Measurements from ENCODE around the gene TMEM87B.
A peak's percentile ranks its signal among the peaks of the same experiment; 100 is the strongest.

Gene TMEM87B

DNA sequence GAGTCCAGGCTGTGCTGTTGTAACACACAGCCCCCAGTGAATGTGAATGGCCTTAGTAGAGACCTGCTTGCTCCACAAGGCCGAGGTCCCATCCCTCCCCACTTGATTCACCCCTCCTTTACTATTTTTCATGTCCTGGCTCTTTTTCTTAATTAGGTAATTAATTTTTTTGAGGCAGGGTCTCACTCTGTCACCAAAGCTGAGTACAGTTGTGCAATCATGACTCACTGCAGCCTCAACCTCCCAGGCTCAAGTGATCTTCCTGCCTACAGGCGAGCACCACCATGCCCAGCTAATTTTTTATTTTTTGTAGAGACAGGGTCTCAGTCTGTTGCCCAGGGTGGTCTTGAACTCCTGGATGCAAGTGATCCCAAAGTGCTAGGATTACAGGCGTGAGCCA lies 102.4 kb downstream of the TMEM87B start:
- Mint-ChIP-seq H3K4me1 (peaks cover 26% of the 10 kb centered on the region), H3K27me3 (no peaks in the 10 kb centered on the region), H3K9me3 (peaks cover 2% of the 10 kb centered on the region), H3K4me3 (no peak overlapping the region), H3K27ac (no peak overlapping the region), H3K36me3 (no peaks in the 10 kb centered on the region)
- DNase-seq (ENCODE audit: low spot score in 2 of 2) (no peak), ATAC-seq (ENCODE audit: low read depth) (no peak)

DNA sequence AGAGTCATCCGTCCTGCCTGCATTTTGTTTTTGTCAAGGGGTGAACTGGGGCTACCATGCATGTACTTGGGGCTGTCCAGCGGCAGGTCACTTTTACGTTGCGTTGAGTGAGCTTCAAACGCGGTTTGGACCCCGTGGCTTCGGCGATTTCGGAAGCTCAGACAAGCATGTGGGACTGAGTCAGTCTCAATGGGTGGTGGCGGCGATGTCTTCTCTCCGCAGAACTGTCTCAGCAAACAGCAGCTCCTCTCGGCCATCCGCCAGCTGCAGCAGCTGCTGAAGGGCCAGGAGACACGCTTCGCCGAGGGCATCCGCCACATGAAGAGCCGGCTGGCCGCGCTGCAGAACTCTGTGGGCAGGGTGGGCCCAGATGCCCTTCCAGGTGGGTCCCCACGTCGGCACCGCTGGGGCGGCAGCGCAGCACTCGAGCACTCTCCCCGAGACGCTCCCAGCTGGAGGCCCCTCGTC lies 104.4 kb downstream of the TMEM87B start:
- Mint-ChIP-seq H3K4me1 (peaks cover 26% of the 10 kb centered on the region), H3K9me3 (peaks cover 2% of the 10 kb centered on the region), H3K27ac (peak overlapping the region; percentile 85), H3K36me3 (no peaks in the 10 kb centered on the region), H3K4me3 (peak overlapping the region; percentile 77), H3K27me3 (no peaks in the 10 kb centered on the region)
- peak; percentile 86 for ATAC-seq (ENCODE audit: low read depth)
- DNase-seq (ENCODE audit: low spot score in 2 of 2) = peak; percentile 58 to 59

DNA sequence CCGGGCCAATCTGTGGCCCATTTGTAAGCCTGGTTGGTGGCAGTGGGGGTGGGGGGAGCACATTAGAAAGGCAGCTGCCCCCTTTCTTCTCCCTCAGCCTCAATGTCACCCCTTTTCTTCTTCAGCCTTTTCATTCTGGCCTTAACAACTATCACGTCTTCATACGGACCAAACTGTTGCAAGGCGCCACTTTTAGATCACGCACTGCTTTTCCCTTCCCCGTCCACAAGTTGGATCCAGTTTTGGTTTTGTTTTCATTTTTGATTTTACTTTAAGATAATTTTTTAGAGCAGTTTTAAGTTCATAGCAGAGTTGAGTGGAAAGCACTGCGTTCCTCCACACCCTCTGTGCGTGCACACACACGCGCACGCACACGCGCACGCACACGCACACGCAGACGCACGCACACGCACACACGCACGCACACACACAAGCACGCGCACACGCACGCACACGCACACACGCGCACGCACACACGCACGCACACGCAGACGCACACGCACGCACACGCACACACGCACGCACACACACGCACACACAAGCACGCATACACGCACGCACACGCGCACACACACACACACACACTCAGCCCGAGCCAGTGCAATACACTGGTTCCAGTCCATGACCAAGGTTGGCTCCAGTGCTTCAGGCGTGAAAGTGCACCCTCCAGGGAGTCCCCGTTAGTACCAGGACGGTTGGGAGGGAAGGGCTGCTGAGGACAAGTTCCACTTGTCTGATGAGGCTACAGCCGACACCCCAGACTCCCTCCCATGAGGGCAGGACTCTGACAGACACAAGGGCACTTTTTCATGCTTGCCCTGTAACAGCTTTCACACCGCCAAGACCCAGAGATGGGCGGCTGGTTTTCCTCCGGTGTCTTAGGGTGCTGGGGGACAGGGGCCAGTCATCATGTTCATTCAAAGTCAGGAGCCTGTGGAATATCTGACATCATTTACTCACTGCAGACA lies 105.5 kb downstream of the TMEM87B start:
- peak overlapping the region; percentile 69 for H3K4me3 Mint-ChIP-seq

DNA sequence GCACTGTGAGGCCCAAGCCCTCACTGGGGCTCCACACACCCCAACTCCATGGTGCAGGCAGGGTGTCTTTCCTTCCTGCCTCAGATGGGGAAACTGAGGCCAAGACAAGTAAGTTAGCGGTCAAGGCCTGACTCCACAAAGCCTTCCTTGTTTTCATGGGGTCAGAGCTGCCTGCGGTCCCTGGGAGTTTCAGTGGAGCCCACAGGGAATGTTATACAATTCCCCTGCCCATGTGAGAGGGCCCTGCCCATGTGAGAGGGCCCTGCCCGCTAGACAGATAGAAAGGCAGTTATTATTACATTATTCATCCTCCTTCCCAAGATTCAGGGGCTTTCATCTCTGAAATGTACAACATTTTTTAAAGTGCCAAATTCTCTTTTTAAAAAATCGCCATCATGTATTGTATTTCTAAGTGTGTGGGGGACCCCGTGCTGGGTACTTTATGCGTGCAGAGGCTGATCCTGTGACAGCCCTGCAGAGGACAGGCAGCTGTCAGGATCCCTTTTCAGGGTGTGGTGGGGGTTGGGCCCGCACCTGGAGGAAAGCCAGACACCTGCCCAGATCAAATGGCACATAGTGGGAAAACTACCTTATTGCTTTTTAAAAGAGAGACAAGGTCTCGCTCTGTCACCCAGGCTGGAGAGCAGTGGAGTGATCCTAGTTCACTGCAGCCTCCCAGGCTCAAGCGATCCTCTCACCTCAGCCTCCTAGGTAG lies 106.5 kb downstream of the TMEM87B start:
- Mint-ChIP-seq H3K9me3 (peaks cover 2% of the 10 kb centered on the region), H3K4me1 (peaks cover 12% of the 10 kb centered on the region), H3K36me3 (no peaks in the 10 kb centered on the region), H3K27ac (no peak overlapping the region), H3K4me3 (no peak overlapping the region), H3K27me3 (no peaks in the 10 kb centered on the region)
- ATAC-seq (ENCODE audit: low read depth) (no peak), DNase-seq (ENCODE audit: low spot score in 2 of 2) (no peak)

More for the DNA sequence above, 105.5 kb downstream of the TMEM87B start:
- H3K9me3 Mint-ChIP-seq = peaks cover 2% of the 10 kb centered on the region
- peak; percentile 10 for ATAC-seq (ENCODE audit: low read depth)
- H3K27ac Mint-ChIP-seq = peak overlapping the region; percentile 85
- no peak for DNase-seq (ENCODE audit: low spot score in 2 of 2)
- no peaks in the 10 kb centered on the region for H3K27me3 Mint-ChIP-seq
- H3K36me3 Mint-ChIP-seq = no peaks in the 10 kb centered on the region
- H3K4me1 Mint-ChIP-seq = peaks cover 19% of the 10 kb centered on the region

DNA sequence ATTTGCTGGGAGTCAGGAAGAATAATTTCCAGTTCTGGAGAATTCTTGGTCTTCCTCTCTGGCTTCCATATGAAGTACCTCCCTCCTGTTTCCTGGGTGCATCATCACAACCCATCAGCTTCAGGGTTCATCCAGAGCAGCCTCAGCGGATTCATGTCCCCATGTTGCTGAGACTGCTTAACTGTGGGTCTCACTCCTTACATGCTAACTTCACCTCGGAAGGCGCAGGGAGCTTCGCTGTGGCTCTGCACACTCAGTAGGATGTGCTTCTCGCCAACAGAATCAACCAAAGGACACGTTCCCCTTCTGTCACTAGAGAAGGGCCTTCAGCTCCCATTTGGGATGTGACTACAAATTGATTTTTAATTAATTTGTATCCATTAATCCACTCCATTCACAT lies 107.3 kb downstream of the TMEM87B start:
- DNase-seq (ENCODE audit: low spot score in 2 of 2) = no peak
- no peak overlapping the region for H3K4me3 Mint-ChIP-seq
- H3K4me1 Mint-ChIP-seq = peaks cover 10% of the 10 kb centered on the region
- H3K27me3 Mint-ChIP-seq = no peaks in the 10 kb centered on the region
- H3K9me3 Mint-ChIP-seq = peaks cover 2% of the 10 kb centered on the region
- no peak overlapping the region for H3K27ac Mint-ChIP-seq
- no peaks in the 10 kb centered on the region for H3K36me3 Mint-ChIP-seq
- no peak for ATAC-seq (ENCODE audit: low read depth)

DNA sequence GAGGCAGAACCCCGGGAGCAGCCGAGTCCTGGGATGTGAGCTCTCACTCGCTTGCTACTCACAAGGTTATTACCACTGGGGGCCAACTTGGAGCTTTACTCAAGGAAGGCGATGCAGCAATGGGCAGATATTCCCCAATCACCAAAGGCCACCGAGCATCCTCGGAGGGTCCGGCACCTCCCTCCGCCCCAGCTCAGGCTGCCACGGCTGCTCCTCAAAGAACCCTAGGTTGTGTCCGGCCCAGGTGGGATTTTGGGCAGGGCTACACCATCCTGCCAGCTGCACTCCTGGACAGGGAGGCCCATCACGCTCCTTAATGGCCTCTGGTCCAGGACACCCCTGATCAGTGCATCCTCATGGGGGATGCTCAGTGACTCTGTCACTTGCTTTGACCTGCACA lies 107.9 kb downstream of the TMEM87B start:
- no peak for DNase-seq (ENCODE audit: low spot score in 2 of 2)
- peaks cover 2% of the 10 kb centered on the region for H3K9me3 Mint-ChIP-seq
- no peak overlapping the region for H3K4me3 Mint-ChIP-seq
- H3K4me1 Mint-ChIP-seq = peaks cover 10% of the 10 kb centered on the region
- H3K27me3 Mint-ChIP-seq = no peaks in the 10 kb centered on the region
- ATAC-seq (ENCODE audit: low read depth) = no peak
- H3K27ac Mint-ChIP-seq = no peak overlapping the region
- H3K36me3 Mint-ChIP-seq = no peaks in the 10 kb centered on the region

DNA sequence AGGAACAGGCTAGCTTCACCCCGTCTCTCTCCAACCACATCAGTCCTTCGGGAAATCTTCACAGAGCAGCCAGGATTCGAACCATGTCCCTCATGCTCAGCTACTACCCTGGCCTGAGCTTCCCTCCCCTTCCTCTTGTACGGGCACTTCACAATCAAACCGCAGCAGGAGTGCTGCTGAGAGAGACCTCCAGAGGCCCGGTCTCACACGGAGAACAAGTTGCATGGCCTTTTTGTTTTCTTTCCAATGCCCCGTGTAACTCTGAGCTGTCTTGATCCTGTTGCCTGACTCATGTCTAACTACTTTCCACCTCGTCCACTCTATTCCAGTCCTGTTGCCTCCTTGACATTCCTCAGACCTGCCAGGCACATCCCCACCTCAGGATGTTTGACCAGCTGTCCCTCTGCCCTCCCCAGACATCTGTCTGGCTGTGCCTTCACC lies 108.5 kb downstream of the TMEM87B start:
- H3K27ac Mint-ChIP-seq = no peak overlapping the region
- no peak for DNase-seq (ENCODE audit: low spot score in 2 of 2)

DNA sequence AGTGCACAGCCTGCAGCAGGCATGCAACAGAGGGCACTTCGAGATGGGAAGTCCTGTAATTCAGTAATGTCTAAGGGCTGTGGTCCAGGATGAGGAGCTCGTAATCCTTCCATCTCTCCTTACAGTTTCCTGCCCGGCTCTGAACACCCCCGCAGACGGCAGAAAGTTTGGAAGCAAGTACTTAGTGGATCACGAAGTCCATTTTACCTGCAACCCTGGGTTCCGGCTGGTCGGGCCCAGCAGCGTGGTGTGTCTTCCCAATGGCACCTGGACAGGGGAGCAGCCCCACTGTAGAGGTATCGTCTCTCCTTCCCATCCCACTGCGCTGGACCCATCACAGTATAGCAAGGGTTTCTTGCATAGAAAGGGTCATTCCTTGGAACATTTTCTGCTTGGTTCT lies 109.8 kb downstream of the TMEM87B start:
- no peak for ATAC-seq (ENCODE audit: low read depth)
- H3K36me3 Mint-ChIP-seq = no peaks in the 10 kb centered on the region

More for the DNA sequence above, 108.5 kb downstream of the TMEM87B start:
- Mint-ChIP-seq H3K9me3 (peaks cover 2% of the 10 kb centered on the region), H3K27me3 (no peaks in the 10 kb centered on the region), H3K4me3 (no peak overlapping the region), H3K4me1 (peaks cover 10% of the 10 kb centered on the region), H3K36me3 (no peaks in the 10 kb centered on the region)
- no peak for ATAC-seq (ENCODE audit: low read depth)

DNA sequence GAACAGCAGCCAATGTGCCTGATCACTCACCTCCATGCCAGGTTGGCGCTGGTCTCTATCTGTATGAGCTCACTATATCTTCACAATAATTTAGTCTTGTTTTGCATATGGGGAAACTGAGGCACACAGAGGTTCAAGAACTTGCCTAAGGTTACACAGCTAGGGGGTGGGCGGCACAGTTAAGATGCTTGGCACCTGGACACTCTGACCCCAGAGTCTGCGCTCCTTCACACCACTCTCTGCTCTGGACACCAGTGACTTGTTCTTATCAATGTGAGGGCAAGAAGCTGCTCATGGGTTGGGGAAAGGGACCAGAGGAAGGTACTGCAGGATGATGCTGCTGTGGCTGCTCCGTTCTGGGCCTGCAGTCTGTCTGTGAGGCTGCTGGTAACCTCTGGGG lies 110.2 kb downstream of the TMEM87B start:
- DNase-seq (ENCODE audit: low spot score in 2 of 2) (no peak), ATAC-seq (ENCODE audit: low read depth) (no peak)
- no peak overlapping the region for H3K4me3 Mint-ChIP-seq
- H3K36me3 Mint-ChIP-seq = no peaks in the 10 kb centered on the region
- peaks cover 2% of the 10 kb centered on the region for H3K27me3 Mint-ChIP-seq
- peaks cover 1% of the 10 kb centered on the region for H3K9me3 Mint-ChIP-seq
- peaks cover 2% of the 10 kb centered on the region for H3K4me1 Mint-ChIP-seq
- H3K27ac Mint-ChIP-seq = no peak overlapping the region

More for the DNA sequence above, 109.8 kb downstream of the TMEM87B start:
- H3K27ac Mint-ChIP-seq = no peak overlapping the region
- no peak for DNase-seq (ENCODE audit: low spot score in 2 of 2)
- H3K4me1 Mint-ChIP-seq = peaks cover 3% of the 10 kb centered on the region
- peaks cover 2% of the 10 kb centered on the region for H3K27me3 Mint-ChIP-seq
- no peak overlapping the region for H3K4me3 Mint-ChIP-seq
- H3K9me3 Mint-ChIP-seq = peaks cover 2% of the 10 kb centered on the region

DNA sequence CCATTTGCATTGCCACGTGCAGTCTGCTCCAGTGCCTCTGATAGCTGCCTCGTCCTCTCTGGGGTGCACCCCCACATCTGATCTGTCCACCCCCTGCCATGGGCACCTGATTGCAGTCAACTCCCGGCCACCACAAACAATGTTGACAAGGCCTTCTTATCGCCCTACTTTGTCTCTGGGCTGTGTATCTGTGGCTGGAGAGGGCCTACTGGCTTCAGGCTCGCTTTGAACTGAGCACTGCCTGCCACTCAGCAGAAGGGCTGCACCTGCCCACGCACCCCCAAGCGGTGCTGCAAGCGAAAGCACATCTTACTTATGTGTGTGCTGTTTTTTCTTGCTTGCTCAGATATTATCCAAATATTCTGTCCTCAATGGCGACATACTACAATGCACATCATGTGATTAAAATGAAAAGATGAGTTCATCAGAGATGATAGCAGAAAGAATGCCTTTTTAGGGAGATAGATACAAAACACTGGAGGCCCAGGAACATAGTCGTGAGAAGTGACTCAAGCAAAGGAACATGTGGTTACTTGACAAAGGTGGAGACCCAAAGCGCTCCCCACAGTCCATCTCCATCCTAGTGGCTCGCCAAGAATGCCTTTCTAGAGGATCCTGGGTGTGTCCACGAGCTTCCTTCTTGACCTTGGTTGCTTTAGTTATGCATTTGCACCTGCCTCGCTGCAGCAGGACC lies 111.9 kb downstream of the TMEM87B start:
- Mint-ChIP-seq H3K27me3 (peaks cover 2% of the 10 kb centered on the region), H3K9me3 (no peaks in the 10 kb centered on the region), H3K4me3 (no peak overlapping the region), H3K27ac (no peak overlapping the region), H3K36me3 (no peaks in the 10 kb centered on the region), H3K4me1 (no peaks in the 10 kb centered on the region)
- ATAC-seq (ENCODE audit: low read depth) (no peak), DNase-seq (ENCODE audit: low spot score in 2 of 2) (no peak)

DNA sequence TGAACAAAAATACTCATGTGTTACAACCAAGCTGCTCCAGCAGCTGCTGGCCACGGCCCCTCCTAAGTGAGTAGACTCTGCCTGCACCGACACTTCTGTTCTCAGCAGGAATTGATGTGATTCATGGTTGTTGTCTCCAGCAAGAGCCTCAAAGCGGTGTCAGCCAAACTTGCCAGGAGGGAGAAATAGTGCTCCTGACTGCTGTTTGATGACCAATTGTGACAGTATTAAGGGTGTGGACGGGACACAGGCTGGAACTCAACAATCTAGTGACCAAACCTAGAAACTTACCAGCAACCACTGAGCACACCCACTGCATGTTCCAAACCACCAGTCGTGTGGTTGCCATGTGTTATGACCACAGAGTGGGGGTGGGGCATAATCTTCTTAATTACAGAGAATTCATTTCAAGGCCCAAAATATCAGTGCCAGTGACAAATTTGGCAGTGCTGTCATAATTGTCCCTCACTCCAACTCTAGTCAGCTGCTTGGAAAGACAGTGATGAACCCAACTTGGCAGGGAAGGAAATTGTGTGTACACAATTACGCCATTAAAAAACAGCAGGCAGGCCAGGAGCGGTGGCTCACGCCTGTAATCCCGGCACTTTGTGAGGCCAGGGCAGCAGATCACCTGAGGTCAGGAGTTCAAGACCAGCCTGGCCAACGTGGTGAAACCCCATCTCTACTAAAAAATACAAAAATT lies 113.5 kb downstream of the TMEM87B start:
- no peaks in the 10 kb centered on the region for H3K9me3 Mint-ChIP-seq
- H3K4me3 Mint-ChIP-seq = no peak overlapping the region
- no peaks in the 10 kb centered on the region for H3K36me3 Mint-ChIP-seq
- H3K27ac Mint-ChIP-seq = no peak overlapping the region
- DNase-seq (ENCODE audit: low spot score in 2 of 2) = no peak
- ATAC-seq (ENCODE audit: low read depth) = no peak
- no peaks in the 10 kb centered on the region for H3K4me1 Mint-ChIP-seq
- peaks cover 2% of the 10 kb centered on the region for H3K27me3 Mint-ChIP-seq
